GM23338 (cell line): Measurements from ENCODE around the gene SBNO1. TPM values are rescaled to one million over a fixed set of nuclear protein-coding genes. Genes with fewer than 3 reads are reported as not detected.
"Not testable (repeated sequence)": the region's sequence is repeated elsewhere in the genome, so short reads cannot be mapped to it uniquely, and the experiment has no call there.

Experiments used
- ATAC-seq: fragments of 200-7000 bp; cut with Tn5 transposase; 3 replicates; pipeline ENCODE4 v1.9.1; 2020
- DNase-seq: peaks from one replicate; pipeline ENCODE4 v3.0.0-alpha.2; 2015; ENCODE audit warnings: low spot score
- H2AFZ ChIP-seq: fragments of 200-600 bp; sonication (generic); 2 replicates; pipeline ENCODE4 v1.8.0; 2016; ENCODE audit warnings: antibody characterized with exemption, mild to moderate bottlenecking, moderate library complexity
- H3F3A ChIP-seq: fragments of 200-600 bp; sonication (generic); replicated peaks from 2 replicates; pipeline ENCODE4 v1.8.0; 2017; ENCODE audit warnings: antibody characterized with exemption, mixed run types, low read depth
- H3K27ac ChIP-seq: fragments of 200-600 bp; sonication (generic); 2 replicates; pipeline ENCODE4 v1.6.1; 2016; ENCODE audit warnings: low read depth
- H3K27me3 ChIP-seq: fragments of 200-600 bp; sonication (generic); 2 replicates; pipeline ENCODE4 v1.8.0; 2016; ENCODE audit warnings: mild to moderate bottlenecking, mixed run types, moderate library complexity; ENCODE audit not compliant: insufficient read depth
- H3K36me3 ChIP-seq: fragments of 200-600 bp; sonication (generic); 2 replicates; pipeline ENCODE4 v1.8.0; 2016; ENCODE audit warnings: mild to moderate bottlenecking; ENCODE audit not compliant: insufficient read depth
- H3K4me1 ChIP-seq: fragments of 200-600 bp; sonication (generic); 2 replicates; pipeline ENCODE4 v1.8.0; 2016; ENCODE audit warnings: mild to moderate bottlenecking, moderate library complexity; ENCODE audit not compliant: insufficient read depth
- H3K4me2 ChIP-seq: fragments of 200-600 bp; sonication (generic); 2 replicates; pipeline ENCODE4 v1.7.1; 2017; ENCODE audit warnings: mixed run types
- H3K4me3 ChIP-seq: fragments of 200-600 bp; sonication (generic); 2 replicates; pipeline ENCODE4 v1.6.1; 2016; ENCODE audit warnings: mixed run types
- H3K79me2 ChIP-seq: fragments of 200-600 bp; sonication (generic); replicated peaks from 2 replicates; pipeline ENCODE4 v1.8.0; 2017; ENCODE audit warnings: mild to moderate bottlenecking; ENCODE audit not compliant: insufficient read depth
- H3K9me2 ChIP-seq: fragments of 200-600 bp; sonication (generic); 2 replicates; pipeline ENCODE4 v1.8.0; 2017; ENCODE audit not compliant: insufficient read depth
- H4K20me1 ChIP-seq: fragments of 200-600 bp; sonication (generic); replicated peaks from 2 replicates; pipeline ENCODE4 v1.8.0; 2017; ENCODE audit warnings: mild to moderate bottlenecking; ENCODE audit not compliant: insufficient read depth
- H3K27ac Mint-ChIP-seq: 2 replicates; pipeline ENCODE4 v1.8.0; 2020; ENCODE audit warnings: inconsistent platforms, mild to moderate bottlenecking, moderate library complexity, mixed read lengths
- H3K27me3 Mint-ChIP-seq: 3 replicates; pipeline ENCODE4 v1.8.0; 2022; ENCODE audit warnings: low read depth, mild to moderate bottlenecking, moderate library complexity, mixed read lengths, inconsistent platforms; ENCODE audit not compliant: insufficient read depth, poor library complexity
- H3K36me3 Mint-ChIP-seq: 3 replicates; pipeline ENCODE4 v1.8.0; 2021; ENCODE audit warnings: low read depth, mild to moderate bottlenecking, inconsistent platforms, moderate library complexity, mixed read lengths
- H3K4me1 Mint-ChIP-seq: 3 replicates; pipeline ENCODE4 v1.8.0; 2020; ENCODE audit warnings: mild to moderate bottlenecking, inconsistent platforms, mixed read lengths
- H3K4me3 Mint-ChIP-seq: 3 replicates; pipeline ENCODE4 v1.8.0; 2021; ENCODE audit warnings: moderate library complexity, mild to moderate bottlenecking, inconsistent platforms, mixed read lengths
- H3K9me3 Mint-ChIP-seq: 3 replicates; pipeline ENCODE4 v1.8.0; 2020; ENCODE audit warnings: moderate library complexity, mild to moderate bottlenecking, inconsistent platforms, mixed read lengths
- EZH2 ChIP-seq: fragments of 200-600 bp; sonication (generic); IDR thresholded peaks from one replicate; pipeline ENCODE4 v1.8.0; 2017; ENCODE audit warnings: antibody characterized with exemption, mild to moderate bottlenecking, low read depth; ENCODE audit not compliant: unreplicated experiment
- POLR2AphosphoS5 ChIP-seq: IDR thresholded peaks from 2 replicates; pipeline ENCODE4 v1.6.1; 2016; ENCODE audit warnings: antibody characterized with exemption, low read depth
- STAT1 ChIP-seq: IDR thresholded peaks from one replicate; pipeline ENCODE4 v1.6.1; 2016; ENCODE audit warnings: antibody characterized with exemption; ENCODE audit not compliant: unreplicated experiment
- polyA plus RNA-seq: library from polyadenylated mRNA; unstranded; fragments of >200 nt; fragmentation: Nextera tagmentation; extraction: Ambion mirVana; gene quantifications from 2 replicates; pipeline ENCODE4 v1.2.1, GENCODE V29; 2016
- total RNA-seq: library from RNA; depleted of rRNA; stranded (reverse); fragments of >200 nt; shearing (Covaris generic); gene quantifications from 2 replicates; pipeline ENCODE4 v1.2.3, GENCODE V29; 2014
- TF ChIP-seq, protein P1 (sequence below), 2 experiments: fragments of 200-600 bp in 1 of 2; sonication (generic) in 1 of 2; conservative IDR thresholded peaks; 2 replicates each; pipeline versions ENCODE4 v1.5.1 to v1.6.1; 2016 to 2017; ENCODE audit warnings: antibody characterized with exemption in 2 of 2, low read depth in 2 of 2, mild to moderate bottlenecking in 2 of 2, moderate library complexity in 1 of 2

SBNO1 gene
- total and polyA plus RNA-seq, 2 experiments from 2014 or later: 34.9 to 49.5 TPM

DNA sequence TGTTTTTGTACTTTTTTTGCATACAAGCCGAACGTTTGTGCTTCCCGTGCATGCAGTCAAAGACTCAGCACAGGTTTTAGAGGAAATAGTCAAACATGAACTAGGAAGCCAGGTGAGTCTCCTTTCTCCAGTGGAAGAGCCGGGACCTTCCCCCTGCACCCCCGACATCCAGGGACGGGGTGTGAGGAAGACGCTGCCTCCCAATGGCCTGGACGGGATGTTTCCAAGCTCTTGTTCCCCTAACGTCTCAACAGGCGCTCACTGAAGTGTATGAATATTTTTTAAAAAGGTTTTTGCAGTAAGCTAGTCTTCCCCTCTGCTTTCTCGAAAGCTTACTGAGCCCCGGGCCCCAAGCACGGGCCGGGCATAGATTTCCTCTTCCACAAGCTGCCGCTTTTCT lies 43.3 kb upstream of the SBNO1 start:
- peaks cover 40% of the 10 kb centered on the region for H3K36me3 Mint-ChIP-seq
- H3K9me3 Mint-ChIP-seq, H3K27ac Mint-ChIP-seq, DNase-seq, H3K9me2 ChIP-seq, H3K27ac ChIP-seq, H3F3A ChIP-seq, H3K79me2 ChIP-seq, H3K4me3 Mint-ChIP-seq, H3K27me3 ChIP-seq, H2AFZ ChIP-seq, H3K4me1 ChIP-seq, H3K4me3 ChIP-seq, H3K4me2 ChIP-seq, H3K4me1 Mint-ChIP-seq: not testable (repeated sequence)
- TF ChIP-seq, protein P1, sequence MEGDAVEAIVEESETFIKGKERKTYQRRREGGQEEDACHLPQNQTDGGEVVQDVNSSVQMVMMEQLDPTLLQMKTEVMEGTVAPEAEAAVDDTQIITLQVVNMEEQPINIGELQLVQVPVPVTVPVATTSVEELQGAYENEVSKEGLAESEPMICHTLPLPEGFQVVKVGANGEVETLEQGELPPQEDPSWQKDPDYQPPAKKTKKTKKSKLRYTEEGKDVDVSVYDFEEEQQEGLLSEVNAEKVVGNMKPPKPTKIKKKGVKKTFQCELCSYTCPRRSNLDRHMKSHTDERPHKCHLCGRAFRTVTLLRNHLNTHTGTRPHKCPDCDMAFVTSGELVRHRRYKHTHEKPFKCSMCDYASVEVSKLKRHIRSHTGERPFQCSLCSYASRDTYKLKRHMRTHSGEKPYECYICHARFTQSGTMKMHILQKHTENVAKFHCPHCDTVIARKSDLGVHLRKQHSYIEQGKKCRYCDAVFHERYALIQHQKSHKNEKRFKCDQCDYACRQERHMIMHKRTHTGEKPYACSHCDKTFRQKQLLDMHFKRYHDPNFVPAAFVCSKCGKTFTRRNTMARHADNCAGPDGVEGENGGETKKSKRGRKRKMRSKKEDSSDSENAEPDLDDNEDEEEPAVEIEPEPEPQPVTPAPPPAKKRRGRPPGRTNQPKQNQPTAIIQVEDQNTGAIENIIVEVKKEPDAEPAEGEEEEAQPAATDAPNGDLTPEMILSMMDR (conservative IDR thresholded peaks at IDR 0.05; ENCODE audit: low read depth in 2 of 2): 0 out of 4 replicates have a peak, but pooled peaks of 1 of the 2 experiments have one; percentile 14
- H3K36me3 ChIP-seq: peaks cover 16% of the 10 kb centered on the region
- peaks cover 15% of the 10 kb centered on the region; the same call in 1 of the 2 replicates for H4K20me1 ChIP-seq
- H3K27me3 Mint-ChIP-seq: peaks cover 19% of the 10 kb centered on the region
- ATAC-seq: peak; percentile 50; the same call in 2 of the 3 replicates

DNA sequence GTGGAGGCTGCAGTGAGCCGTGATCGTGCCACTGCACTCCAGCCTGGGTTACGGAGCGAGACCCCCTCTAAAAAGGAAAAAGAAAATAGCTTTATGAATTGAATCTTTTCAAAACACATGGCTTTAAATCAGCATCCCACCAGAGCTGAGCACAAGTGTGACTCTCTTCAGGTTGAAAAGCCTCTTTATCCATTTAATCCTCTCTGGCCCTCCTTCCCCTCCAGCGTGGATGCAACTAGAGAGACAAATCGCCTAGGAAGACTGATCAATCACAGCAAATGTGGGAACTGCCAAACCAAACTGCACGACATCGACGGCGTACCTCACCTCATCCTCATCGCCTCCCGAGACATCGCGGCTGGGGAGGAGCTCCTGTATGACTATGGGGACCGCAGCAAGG lies 42.6 kb upstream of the SBNO1 start:
- H3K9me3 Mint-ChIP-seq, H3K4me3 ChIP-seq, H3K27ac ChIP-seq, H3K27ac Mint-ChIP-seq, H3K27me3 ChIP-seq, H3K4me2 ChIP-seq, H3F3A ChIP-seq, H3K79me2 ChIP-seq, DNase-seq, H3K4me1 Mint-ChIP-seq, H3K4me1 ChIP-seq, H3K9me2 ChIP-seq, H3K4me3 Mint-ChIP-seq, ATAC-seq, H2AFZ ChIP-seq: not testable (repeated sequence)
- peaks cover 23% of the 10 kb centered on the region for H3K27me3 Mint-ChIP-seq
- peaks cover 17% of the 10 kb centered on the region for H3K36me3 ChIP-seq
- peaks cover 15% of the 10 kb centered on the region; the same call in 1 of the 2 replicates for H4K20me1 ChIP-seq
- H3K36me3 Mint-ChIP-seq: peaks cover 46% of the 10 kb centered on the region

DNA sequence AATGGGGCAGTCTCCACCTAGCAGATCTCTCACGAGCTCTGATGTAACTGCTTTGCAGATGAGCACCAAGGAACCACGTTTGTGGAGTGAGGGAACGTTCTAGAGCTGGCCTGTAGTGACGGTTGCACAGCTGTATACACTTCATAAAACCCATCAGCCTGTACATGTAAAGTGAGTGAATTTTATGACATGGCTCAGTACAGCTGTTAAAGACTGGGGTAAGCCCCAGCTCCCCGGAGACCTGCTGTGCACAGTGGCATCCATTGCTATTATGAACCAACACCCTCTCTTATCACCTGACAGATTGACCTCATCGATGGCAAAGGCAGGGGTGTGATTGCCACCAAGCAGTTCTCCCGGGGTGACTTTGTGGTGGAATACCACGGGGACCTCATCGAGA lies 39.9 kb upstream of the SBNO1 start:
- H3K4me1 Mint-ChIP-seq: peaks cover 6% of the 10 kb centered on the region
- H3K36me3 ChIP-seq: peaks cover 17% of the 10 kb centered on the region
- H3K27ac Mint-ChIP-seq: no peak overlapping the region
- no peak overlapping the region for H3K27ac ChIP-seq
- H2AFZ ChIP-seq: no peak overlapping the region
- H3F3A ChIP-seq: no peaks in the 10 kb centered on the region
- peaks cover 43% of the 10 kb centered on the region for H3K27me3 Mint-ChIP-seq
- DNase-seq (no peak), ATAC-seq (no peak)
- no peaks in the 10 kb centered on the region for H3K79me2 ChIP-seq
- peaks cover 33% of the 10 kb centered on the region for H4K20me1 ChIP-seq
- peaks cover 50% of the 10 kb centered on the region for H3K36me3 Mint-ChIP-seq
- no peaks in the 10 kb centered on the region for H3K4me1 ChIP-seq
- no peaks in the 10 kb centered on the region for H3K9me2 ChIP-seq
- no peak overlapping the region for H3K4me3 ChIP-seq
- peaks cover 12% of the 10 kb centered on the region; the same call in 1 of the 2 replicates for H3K27me3 ChIP-seq
- no peak for TF ChIP-seq POLR2AphosphoS5
- no peak for TF ChIP-seq STAT1
- no peak for TF ChIP-seq EZH2
- H3K4me3 Mint-ChIP-seq: no peak overlapping the region
- H3K9me3 Mint-ChIP-seq: no peaks in the 10 kb centered on the region; the same call in 2 of the 3 replicates
- H3K4me2 ChIP-seq: no peak overlapping the region
